DLD1 (cell line): Measurements from ENCODE around the gene EFHC1.

ENCODE experiments used
- in situ Hi-C: cut with HindIII; loops from 2 replicates; pipeline ENCODE4 v1.10.0; 2017; ENCODE audit warnings: low sequenced_read_pairs

Gene EFHC1

GRCh38 chr6:52515219-52515960 lies 95.2 kb downstream of the EFHC1 start:
- in situ Hi-C loops, result no loop called here

- in situ Hi-C loops, result no loop called here
Measured at GRCh38 chr6:52516269-52516668, 96.1 kb downstream of the EFHC1 start.

DNA sequence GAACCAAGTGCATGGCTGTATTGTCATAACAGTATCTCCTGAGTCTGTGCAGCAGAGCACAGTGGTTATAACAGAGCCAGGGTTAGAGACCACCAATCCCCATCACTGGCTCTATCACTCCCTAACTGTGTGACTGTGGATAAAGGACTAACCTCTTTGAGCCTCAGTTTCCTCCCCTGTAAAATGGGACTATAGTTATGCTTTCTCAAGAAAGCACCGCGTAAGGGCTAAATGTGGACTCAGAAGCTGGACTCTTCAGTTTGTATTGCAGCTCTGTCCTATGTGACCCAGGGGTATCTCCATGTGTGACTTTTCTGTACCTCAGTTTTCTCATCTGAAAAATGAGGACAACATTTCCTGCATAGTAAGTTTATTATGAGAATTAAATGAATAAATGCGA lies 96.8 kb downstream of the EFHC1 start:
- in situ Hi-C loops, result no loop called here

DNA sequence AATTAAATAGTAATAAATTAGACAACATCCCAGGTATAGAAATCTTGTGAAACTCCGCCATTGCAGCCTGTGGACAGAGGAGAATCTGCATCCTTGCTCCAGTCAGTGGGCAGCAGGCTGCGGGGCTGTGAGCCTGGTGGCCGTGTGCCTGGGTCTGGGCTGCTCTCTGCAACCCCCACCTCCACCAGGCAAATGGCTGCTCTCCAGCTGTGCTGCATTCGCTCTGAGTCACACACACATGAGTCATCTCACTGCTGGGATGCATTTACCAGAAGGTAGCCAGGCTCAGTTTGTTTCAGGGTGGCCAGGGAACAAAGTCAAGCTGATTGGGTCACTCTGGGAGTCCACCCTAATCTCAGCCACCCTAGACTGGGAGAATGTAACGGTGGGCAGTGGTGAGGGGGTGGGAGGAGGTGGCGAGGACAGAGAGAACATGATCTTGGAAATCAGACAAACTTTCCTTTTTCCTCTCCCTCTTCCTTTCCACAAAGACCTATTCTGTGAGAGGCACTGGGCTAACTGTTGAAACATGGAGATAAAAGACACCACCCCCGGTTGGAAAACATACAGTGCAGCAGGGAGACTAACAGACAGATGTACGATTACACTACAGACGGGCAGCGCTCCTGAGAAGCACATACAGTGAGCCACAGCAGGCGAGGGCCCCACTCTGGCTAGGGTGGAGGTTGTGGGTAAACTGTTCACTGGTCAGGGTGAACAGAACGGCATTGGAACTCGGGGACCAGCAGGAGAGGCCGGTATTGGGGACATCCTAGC lies 97.5 kb downstream of the EFHC1 start:
- in situ Hi-C loops, result no loop called here

DNA sequence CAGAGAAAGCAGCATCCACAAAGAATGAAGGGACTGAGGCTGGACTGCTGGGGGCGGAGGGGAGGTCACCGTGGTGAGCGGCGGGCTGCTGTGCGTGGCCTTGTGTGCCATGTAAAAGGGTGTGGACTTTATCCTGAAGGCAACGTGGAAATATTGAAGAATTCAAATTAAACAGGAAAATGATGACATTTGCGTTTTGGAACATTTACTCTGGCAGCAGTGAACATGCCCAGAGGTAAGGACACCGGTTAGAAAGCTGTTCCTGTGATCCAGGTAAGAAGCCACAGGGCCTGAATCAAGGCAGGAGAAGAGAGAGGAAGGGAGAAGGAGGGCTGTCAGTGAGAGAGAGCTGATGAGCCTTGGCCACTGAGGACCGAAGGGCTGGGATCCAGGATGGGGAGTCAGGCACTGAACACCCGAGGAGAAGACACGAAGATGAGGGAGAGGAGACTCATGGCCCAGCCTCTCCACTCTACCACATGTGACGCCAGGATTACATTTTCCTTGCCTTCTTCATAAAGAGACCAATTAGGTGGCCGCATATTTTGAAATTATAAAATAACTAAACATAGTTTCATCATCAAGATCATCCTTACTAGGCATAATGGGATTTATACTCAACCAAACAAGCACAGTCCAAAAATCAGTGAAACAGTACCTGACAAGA lies 98.3 kb downstream of the EFHC1 start:
- in situ Hi-C loops, result no loop called here

DNA sequence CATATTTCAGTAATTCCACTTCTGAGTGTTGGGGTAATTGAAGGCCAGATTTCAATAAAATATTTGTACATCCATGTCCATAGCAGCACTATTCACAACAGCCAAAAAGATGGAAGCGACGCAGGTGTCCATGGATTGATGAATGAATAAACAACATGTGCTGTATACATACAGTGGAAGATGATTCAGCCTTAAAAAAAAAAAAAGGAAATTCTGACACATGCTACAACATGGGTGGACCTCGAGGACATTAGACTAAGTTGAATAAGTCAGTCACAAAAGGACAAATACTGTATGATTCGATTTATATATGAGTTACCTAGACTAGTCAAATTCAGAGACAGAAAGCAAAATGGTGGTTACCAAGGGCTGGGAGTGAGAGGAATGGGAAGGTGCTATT lies 99.5 kb downstream of the EFHC1 start:
- in situ Hi-C loops, result no loop called here

GRCh38 chr6:52522151-52522626 lies 102.0 kb downstream of the EFHC1 start:
- in situ Hi-C loops, result no loop called here

- in situ Hi-C loops, result no loop called here
Measured at GRCh38 chr6:52522655-52523054, 102.5 kb downstream of the EFHC1 start.

GRCh38 chr6:52523378-52524142 lies 103.4 kb downstream of the EFHC1 start:
- in situ Hi-C loops, result no loop called here

GRCh38 chr6:52524918-52525317 lies 104.8 kb downstream of the EFHC1 start:
- in situ Hi-C loops, result no loop called here

- in situ Hi-C loops, result no loop called here
Measured at GRCh38 chr6:52526634-52527033, 106.5 kb downstream of the EFHC1 start.

DNA sequence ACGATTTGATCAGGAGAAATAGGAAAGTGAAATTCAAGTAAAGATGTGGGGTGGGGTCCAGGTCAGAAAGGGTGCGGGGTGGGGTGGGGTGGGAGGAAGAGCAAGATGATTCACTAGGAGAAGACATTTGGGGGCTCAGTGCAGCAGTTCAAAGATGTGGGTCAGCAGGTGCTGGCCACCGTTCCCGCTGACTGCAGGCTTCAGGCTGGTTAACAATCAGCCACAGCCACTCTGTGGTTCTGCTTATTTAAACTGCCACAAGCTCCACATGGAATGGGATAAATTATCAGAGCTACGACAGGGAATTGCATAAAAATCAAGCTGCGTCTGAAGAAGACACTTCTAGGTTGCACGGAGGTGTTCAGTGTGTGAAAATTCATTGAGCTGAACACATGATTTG lies 107.3 kb downstream of the EFHC1 start:
- in situ Hi-C loops, result no loop called here

GRCh38 chr6:52529311-52529710 lies 109.2 kb downstream of the EFHC1 start:
- in situ Hi-C loops, result no loop called here

DNA sequence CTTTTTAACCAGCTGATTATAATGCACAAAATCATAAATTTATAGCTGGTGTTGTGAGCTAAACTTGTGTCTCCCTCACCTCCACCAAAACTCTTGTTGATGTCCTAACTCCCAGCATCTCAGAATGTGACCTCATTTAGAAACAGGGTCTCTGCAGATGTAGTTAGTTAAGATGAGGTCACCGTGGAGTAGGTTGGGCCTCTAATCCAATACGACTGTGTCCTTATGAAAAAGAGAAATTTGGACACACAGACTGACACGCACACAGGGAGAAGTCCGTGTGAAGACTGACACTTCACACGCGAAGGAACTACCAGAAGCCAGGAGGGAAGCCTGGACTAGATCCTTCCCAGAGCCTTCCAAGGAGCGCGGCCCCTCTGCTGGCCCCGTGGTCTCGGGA lies 110.2 kb downstream of the EFHC1 start:
- in situ Hi-C loops, result no loop called here

DNA sequence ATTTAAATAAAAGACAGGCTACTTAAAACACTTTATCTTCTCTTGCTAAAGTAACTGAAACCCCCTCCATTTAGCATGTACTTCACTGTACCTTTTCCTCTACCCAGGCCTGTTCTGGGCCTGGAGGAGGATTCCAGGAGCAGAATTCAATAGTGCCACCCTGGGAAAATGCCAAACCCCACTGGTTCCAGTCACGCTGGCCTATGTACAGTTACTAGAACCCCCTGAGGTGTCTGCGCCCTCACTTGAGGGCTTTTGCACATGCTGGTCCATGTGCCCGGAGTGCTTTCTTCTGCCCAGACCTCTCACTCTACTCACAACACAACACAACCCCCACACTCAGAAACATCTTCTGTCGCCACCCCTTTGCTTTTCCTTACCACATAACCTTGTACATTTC lies 111.3 kb downstream of the EFHC1 start:
- in situ Hi-C loops, result no loop called here

- in situ Hi-C loops, result no loop called here
Measured at GRCh38 chr6:52531834-52532233, 111.7 kb downstream of the EFHC1 start.

DNA sequence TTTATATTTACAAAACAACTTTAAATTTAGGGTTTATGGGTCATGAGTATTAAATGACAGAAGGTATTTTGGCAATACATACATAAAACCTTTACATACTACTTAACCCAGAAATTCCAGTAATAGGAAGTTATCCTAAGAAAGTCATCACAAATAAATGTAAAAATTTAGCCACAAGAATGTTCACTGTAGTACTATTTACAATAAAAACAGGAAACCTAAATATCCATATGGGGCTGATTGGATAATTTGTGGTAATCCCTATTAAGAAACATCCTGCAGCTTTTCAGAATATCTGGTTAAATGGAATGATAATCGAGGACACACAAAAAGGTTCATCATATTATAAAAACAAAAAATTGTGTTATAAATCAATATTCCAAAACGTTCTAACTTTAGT lies 112.3 kb downstream of the EFHC1 start:
- in situ Hi-C loops, result no loop called here

DNA sequence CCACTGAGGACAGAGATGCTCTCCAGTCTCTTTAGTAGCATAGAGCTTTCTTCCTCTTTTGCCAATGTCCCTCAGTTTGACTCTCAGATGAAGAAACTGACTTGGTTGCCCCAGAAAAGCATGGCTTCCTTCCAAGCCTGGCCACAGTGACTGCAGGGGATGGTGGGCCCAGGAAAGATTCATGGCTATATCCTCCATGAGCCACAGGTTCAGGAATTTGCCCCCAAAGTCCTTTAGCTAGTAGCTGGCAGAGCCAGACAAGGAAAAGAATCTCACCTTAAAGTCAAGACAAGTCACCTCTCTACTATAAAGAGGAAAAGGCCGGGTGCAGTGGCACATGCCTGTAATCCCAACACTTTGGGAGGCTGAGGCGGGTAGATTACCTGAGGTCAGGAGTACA lies 113.3 kb downstream of the EFHC1 start:
- in situ Hi-C loops, result no loop called here

DNA sequence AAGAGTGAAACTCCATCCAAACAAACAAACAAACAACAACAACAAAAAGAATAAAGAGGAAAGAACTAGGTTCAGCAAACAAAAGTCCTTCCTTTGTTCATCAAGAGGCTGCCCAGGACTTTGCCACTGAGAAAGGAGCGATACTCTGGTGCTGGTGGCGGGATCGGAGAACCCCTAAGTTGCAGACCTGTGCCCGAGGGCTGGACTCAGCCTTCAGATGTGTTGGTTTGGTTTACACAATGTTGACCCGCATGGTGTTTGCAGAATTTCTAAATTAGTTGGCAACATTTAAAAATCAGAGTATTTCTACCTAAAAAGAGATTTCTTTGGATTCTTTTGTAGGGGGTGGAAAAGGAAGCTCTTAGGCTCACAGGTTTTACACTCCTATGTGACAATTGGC lies 114.2 kb downstream of the EFHC1 start:
- in situ Hi-C loops, result no loop called here

GRCh38 chr6:52534966-52535390 lies 114.8 kb downstream of the EFHC1 start:
- in situ Hi-C loops, result no loop called here
